GM19467 (cell line): ENCODE measurements around the gene SV2A.
A peak's percentile ranks its signal among the peaks of the same experiment; 100 is the strongest.
"Not testable (repeated sequence)": the region's sequence is repeated elsewhere in the genome, so short reads cannot be mapped to it uniquely, and the experiment has no call there.

Experiments
- ATAC-seq: cut with Tn5 transposase; IDR thresholded peaks from one replicate; pipeline ENCODE4 v1.9.1; 2021; ENCODE audit warnings: mild to moderate bottlenecking, moderate library complexity; ENCODE audit not compliant: unreplicated experiment

SV2A gene

DNA sequence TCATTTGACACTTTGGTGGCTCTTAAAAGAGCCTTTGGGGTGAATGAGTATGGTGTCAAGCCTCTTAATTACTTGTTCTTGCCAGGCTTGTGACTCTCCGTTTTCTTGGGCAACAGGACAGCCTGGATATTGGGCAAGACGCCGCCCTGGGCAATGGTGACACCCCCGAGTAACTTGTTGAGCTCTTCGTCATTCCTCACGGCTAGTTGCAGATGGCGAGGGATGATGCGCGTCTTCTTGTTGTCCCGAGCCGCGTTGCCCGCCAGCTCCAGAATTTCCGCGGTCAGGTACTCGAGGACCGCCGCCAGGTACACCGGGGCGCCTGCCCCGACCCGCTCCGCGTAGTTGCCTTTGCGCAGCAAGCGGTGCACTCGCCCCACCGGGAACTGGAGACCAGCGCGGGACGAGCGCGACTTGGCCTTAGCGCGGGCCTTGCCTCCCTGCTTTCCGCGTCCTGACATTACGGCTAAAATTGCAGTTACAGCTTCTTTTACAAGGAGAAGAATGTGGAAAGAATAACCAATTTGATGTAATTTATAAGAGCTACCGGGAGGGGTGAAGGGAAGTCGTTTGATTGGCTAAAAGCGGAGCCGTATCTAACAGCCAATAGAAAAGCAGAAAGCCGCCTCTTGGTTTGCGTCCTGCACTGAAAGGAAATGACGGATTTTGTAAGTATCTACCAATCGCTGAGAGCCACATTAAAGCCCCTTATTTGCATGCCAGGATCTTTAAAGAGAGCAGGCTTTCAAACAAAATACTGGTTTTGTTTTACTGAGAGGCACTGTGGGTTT lies 30.0 kb downstream of the SV2A start:
- peak; percentile 41 for ATAC-seq

DNA sequence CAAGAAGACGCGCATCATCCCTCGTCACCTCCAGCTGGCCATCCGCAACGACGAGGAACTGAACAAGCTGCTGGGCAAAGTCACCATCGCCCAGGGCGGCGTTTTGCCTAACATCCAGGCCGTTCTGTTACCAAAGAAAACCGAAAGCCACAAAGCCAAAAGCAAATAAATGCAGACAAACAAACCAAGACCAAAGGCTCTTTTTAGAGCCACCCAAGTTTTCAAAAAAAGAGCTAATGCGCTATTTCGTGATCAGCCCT lies 30.5 kb downstream of the SV2A start:
- ATAC-seq = not testable (repeated sequence)

DNA sequence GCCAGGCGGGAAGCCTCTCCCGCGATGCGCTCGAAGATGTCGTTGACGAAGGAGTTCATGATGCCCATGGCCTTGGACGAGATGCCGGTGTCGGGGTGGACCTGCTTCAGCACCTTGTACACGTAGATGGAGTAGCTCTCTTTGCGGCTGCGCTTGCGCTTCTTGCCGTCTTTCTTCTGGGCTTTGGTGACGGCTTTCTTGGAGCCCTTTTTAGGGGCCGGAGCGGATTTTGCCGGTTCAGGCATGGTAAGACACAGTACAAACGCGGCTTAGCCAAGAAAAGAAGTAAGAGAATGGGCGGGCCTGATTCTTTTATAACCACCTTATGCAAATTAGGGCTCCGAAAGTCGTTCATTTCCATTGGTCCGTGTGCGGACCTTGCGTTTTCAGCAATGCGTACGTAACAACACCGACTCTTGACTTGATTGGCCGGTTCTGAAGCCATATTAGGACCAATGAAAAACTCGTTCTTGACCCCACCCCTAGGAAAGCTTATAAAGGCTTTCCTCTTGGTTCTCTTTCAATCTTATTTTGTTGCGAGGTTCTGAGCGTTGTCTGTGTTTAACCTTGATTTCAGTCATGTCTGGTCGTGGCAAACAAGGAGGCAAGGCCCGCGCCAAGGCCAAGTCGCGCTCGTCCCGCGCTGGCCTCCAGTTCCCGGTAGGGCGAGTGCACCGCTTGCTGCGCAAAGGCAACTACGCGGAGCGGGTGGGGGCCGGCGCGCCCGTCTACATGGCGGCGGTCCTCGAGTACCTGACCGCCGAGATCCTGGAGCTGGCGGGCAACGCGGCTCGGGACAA lies 31.0 kb downstream of the SV2A start:
- peak; percentile 50 for ATAC-seq

DNA sequence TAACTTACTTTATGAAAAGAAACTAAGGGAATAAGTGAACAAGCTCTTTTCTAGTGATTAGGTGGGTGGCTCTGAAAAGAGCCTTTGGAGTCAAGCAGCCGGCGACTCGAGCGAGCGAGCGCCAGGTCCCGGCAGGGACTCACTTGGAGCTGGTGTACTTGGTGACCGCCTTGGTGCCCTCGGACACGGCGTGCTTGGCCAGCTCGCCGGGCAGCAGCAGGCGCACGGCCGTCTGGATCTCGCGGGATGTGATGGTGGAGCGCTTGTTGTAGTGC lies 31.6 kb downstream of the SV2A start:
- ATAC-seq = not testable (repeated sequence)

DNA sequence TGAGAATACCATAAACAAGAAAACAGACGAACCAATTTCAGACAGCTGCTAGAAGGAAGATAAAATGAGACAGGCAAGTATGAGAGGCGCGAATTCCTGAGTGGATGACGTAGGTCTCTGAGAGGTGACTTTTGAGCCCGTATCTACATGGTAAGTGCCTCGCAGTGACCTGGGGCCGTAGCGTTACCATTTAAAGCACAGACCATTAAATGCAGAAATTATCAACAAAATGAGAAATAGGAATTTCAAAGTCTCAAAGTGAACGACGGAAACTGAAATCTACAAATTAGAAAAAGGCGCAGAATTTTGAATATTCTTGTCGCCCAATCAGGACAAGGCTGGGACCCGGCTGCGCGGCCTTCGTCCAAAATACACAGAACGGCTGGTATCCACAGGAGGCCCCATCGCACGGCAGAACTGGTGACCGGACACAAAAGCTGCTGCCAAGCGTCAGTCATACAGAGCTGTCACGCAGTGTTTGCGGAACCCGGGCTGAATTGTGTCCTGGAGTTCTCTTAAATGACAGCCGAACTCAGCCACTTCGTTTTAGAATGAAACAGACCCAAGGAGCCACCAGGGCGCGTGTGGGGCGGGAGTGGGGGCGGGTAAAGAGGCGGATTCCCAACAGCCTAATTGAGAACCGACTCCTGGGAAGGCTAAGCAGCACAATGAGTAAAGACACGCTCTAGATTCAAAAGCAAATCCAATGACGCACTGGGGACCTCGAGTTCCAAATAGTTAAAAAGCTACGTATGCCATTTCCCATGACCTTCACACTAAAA lies 32.1 kb downstream of the SV2A start:
- no peak for ATAC-seq

DNA sequence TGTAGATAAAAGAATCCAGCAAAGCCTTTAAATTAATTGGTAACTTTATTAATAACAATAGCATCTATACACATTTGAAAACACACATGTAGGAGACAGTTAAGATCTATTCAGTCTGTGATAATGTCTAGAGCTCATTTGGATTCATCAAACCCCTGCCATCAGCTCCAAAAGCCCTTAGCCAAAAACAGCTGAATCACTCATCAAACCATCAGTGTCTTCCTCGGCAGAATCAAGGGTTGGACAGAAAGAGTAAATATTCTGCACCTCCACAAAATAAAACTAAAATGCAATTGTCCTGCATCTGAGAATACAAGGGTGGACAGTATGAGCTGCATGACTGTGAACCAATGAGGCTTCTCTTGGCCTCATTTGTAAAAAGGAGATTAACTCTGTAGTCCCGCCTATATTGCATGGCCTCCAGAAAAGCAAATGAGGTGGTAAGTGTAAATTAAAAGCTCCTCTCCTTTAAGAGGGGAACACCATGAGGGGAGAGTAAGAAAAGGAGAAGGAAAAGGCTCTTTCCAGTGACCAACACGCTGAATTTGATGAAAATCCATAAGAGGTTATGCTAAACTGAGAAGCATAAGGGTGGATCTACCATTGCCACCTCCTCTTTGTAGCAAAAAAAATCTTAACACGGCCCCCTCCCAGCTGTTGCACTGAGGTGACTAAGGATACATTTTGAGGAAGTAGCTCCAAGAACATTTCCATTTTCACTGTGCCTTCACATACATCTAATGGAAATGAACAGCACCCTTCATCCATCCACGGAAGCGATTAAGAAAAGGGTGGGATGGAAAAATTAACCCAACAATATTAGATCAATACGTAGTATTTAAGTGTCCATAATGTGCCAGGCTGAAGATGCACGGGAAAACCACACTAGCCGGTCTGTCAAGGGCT lies 33.0 kb downstream of the SV2A start:
- no peak for ATAC-seq

DNA sequence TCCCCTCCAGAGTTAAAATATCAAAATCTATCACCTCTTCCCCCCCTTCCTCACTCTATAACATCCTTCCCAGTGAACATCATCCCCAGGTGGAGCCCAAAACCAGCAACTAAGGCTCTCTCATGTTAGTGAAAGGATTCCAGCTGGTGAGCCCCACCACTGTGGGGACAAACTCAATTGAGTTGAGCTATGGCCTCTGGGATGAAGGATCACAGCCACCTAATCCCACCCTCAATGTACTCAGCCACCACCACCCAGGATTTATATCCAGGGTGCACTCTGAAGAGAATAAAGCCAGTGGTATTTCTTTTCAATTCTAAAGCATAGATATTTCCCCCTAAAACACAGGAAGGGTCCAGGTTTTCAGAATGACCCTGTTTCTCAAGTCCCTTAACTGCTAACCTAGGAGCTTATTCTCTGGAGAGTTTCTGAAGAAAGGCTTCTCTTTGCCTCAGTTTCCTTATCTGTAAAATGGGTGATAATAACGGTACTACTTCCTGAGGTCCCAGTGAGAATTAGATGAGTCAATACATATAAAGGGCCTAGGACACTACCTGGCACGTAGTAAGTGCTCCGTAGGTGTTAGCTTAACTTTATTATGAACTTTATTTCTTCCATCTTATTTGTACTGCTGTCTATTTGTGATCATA lies 33.9 kb downstream of the SV2A start:
- ATAC-seq = no peak

DNA sequence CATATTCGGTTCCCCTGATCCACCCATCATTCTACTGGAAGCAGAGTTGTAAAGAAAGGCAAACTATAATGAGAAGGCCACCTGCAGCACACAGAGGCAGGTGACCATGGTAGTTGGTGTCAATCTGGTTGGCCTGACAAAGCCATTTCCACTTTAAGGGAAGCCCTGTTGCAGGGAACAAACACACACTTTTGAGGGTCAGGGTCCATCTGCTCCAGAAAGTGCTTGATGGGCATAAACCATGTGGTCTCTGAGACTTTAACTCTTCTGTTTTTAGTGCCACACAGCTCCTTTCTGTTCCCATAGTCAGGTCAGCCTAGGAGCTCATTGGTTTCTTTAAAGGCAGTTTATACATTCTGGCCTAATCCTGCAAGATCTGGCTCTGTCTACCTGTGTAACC lies 35.8 kb downstream of the SV2A start:
- ATAC-seq = no peak

DNA sequence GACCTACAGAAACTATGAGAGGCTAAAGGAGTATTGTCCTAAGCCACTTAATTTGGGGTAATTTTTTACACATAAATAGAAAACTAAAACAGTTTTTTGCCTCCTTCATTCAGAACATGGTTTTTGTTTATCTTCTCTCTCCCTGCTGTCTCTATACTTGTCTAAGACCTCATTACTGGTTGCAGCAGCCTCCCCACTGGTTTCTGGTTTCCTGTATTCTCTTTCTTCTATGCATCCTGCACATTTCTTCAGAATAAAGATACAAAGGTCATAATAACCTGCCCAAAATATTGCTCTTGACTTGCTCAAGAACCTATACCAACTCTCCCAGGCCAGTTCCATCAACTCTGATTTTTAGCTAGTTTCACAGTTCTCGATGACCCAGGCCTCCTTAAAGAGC lies 38.1 kb downstream of the SV2A start:
- ATAC-seq = no peak

DNA sequence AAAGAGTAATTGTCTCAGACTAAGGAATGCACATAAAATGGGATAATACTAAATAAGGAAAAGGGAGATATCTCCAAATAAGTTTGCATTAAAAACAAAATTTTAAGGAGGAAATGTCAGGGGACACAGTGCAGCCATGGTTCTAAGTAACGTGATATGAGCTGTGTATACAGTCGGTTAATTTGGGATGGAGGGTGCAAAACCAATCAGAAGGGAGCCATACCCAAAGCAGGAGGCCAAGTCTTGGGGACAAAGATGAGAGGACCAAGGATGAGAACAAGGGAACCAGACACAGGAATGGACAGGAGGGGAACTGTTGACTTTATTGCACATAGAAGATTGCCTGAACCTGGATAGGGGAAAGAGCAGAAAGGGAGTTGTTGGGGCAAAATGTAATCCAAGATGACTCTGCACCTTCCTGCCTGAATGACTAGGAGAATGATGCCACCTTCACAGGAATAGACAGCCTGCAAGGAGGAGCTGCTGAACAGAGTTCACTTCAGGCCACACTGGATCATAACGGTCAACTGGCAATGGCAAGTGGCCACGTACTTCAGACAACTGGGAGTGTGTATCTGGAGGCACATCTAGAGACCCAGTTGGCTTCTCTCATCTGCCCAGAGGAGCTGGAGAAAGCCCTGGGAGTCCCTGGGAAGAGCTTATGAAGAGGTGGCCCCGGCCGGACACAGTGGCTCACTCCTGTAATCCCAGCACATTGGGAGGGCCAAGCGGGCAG lies 40.3 kb downstream of the SV2A start:
- no peak for ATAC-seq

DNA sequence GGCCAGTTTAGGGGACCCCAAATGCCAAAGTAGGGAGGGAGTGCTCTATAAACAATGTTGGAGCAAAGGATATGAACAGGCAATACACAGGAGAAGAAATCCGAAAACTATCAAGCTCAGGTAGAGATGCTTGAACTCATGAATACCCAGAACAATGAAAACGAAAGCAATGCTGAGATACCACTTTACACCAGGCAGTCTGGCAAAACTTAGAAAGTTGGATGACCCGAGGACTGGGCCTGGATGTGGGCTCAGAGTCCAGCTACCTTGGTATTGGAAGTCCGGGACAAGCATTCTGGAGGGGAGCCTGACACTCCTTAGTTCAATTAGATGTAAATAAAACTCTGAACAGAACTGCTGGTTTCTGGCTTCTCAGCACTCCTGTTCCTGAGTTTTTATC lies 44.6 kb downstream of the SV2A start:
- not testable (repeated sequence) for ATAC-seq

DNA sequence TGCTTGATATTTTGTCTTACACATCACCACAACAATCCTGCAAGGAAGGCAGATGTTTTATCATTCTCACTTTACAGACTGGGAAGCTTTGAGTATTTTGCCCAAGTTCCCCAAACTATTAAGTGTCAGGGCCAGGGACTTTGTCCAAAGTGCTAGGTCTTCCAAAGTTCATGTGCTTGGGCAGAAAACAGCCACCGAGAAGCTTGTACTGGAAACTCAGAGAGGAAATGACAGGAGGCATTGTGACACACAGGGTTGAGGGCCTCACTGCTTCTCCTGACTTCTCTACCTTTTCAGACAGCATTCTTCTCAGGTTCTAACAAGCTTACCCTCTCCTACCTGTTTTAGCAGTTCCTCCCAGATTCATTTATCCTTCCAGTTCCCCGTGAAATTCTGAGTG lies 50.8 kb downstream of the SV2A start:
- not testable (repeated sequence) for ATAC-seq

DNA sequence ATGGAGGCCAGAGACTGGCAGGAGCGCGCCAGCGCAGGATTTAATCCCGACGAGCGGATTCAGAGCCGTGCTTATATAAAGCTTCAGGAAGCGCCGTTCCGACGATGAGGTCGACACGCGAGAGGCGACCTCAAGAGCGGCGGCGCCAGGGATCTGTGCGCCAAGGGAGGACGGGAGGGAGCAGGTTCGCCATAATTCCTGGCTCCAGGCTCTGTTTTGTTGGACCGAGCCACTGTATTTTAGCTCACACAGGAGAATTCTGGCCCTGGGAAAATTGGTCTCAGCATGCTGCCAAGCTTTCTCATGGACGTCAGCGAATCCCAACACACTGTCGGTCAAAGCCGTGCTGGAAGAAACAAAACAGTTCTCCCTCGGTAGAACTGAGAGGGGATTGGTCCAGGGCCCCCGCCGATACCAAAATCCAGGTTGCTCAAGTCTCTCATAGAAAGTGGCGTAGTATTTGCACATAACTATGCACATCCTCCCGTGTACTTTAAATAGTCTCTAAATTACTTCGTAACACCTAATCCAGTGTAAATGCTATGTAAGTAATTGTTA lies 56.1 kb downstream of the SV2A start:
- not testable (repeated sequence) for ATAC-seq

DNA sequence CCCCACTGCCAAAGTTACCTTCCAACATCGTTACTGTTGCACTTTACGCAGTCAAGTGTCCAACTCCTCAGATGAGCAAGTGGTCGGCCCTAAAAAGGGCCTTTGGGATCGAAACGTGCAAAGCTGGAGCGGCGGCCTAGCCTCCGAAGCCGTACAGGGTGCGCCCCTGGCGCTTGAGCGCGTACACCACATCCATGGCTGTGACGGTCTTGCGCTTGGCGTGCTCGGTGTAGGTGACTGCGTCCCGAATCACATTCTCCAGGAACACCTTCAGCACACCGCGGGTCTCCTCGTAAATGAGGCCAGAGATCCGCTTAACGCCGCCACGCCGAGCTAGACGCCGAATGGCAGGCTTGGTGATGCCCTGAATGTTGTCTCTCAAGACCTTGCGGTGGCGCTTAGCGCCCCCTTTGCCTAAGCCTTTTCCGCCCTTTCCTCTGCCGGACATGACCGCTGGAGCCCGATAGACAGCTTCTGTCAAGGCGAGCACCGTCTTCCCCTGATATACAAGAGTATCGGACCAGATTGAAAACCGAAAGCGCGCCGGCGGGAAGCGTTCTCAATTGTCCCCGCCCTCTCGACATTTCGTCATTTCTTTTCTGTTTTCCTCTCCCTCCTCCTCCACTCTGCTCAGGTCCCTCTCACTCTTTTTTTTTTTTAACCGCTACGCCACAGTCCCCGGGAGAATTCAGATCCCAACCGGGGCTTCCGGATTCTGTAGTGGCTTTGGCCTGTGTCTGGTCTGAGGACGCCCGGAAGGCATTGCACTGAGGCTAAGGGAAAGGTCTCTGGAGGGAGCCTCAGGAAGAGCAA lies 56.8 kb downstream of the SV2A start:
- peak; percentile 64 for ATAC-seq

DNA sequence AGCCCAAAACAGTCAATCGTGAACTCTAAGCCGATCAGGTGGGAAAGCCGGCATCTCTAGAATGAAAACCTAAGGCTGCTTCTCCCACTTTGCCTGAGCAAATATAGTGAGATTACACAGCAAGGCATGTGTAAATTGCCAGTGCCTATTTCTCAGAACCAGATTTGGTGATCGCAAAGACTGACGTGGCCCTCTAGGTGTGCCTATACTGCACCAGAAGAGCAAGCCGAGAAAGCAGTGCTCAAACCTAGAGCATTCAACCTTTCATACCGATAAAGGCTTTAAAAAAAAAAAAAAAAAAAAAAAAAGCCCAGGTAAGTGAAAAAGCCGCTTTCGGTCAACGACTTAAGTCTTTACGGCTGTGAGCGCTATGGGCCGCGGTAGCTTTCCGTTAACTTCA lies 57.4 kb downstream of the SV2A start:
- ATAC-seq = not testable (repeated sequence)
